Measurements from ENCODE around the gene MAGEB2. TPM values are rescaled to one million over a fixed set of nuclear protein-coding genes. Genes with fewer than 3 reads are reported as not detected.

Gene MAGEB2
- total RNA-seq, 1 experiment from 2014 or later, result not detected

DNA sequence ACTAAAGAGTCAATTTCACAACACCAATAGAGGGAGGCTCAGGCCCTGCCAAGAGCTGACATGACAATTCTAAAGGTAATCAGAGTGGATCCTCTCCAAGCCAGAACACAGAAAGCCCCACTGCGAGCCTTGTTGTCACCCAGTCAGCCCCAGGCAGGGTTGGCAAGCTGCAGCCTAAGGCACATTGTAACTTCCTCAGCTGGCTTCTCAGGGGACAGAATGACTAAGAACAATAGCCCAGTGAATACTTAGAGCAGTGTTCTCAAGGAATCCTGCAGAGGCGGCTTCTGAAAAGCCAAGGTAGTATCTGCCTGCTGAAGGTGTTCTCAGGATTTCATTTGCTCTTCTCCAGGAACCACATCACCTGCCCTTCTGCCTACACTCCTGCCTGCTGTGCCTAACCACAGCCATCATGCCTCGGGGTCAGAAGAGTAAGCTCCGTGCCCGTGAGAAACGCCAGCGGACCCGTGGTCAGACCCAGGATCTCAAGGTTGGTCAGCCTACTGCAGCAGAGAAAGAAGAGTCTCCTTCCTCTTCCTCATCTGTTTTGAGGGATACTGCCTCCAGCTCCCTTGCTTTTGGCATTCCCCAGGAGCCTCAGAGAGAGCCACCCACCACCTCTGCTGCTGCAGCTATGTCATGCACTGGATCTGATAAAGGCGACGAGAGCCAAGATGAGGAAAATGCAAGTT, 26.5 kb downstream of the MAGEB2 start, which contains the start of gene MAGEB4:
Gene MAGEB4 (plus strand): TSS at position 277 of the 692 bp plus-strand sequence. CDS start 136 bp downstream, at position 413.
- Histone ChIP-seq H3K27me3 (replicated peaks) (no peaks in the 10 kb centered on the region), H3K36me3 (no peaks in the 10 kb centered on the region), H3K9me3 (replicated peaks) (no peaks in the 10 kb centered on the region), H3K4me3 (no peak within 1 kb of the TSS), H3K4me1 (replicated peaks) (no peaks in the 10 kb centered on the region), H3K27ac (no peak within 1 kb of the TSS)
- DNase-seq (ENCODE audit: low read depth in 1 of 2, low spot score in 2 of 2), result no peak

GRCh38 chrX:30246769-30247489, 31.6 kb downstream of the MAGEB2 start, which contains the start of gene MAGEB1:
Gene MAGEB1 (plus strand): TSS chrX:30247146. CDS start chrX:30250494, 3,348 bp downstream.
- DNase-seq (ENCODE audit: low read depth in 1 of 2, low spot score in 2 of 2), result no peak
- Histone ChIP-seq H3K27me3 (replicated peaks) (no peaks in the 10 kb centered on the region), H3K36me3 (no peaks in the 10 kb centered on the region)

GRCh38 chrX:30248854-30249253, 33.5 kb downstream of the MAGEB2 start:
- Histone ChIP-seq H3K4me3 (no peak overlapping the region), H3K36me3 (no peaks in the 10 kb centered on the region), H3K9me3 (replicated peaks) (no peaks in the 10 kb centered on the region), H3K27me3 (replicated peaks) (no peaks in the 10 kb centered on the region), H3K27ac (no peak overlapping the region), H3K4me1 (replicated peaks) (no peaks in the 10 kb centered on the region)
- DNase-seq (ENCODE audit: low read depth in 1 of 2, low spot score in 2 of 2), result no peak

More at GRCh38 chrX:30246769-30247489, 31.6 kb downstream of the MAGEB2 start, which contains the start of gene MAGEB1:
- Histone ChIP-seq H3K27ac (no peak within 1 kb of the TSS), H3K4me1 (replicated peaks) (no peaks in the 10 kb centered on the region), H3K4me3 (no peak within 1 kb of the TSS), H3K9me3 (replicated peaks) (no peaks in the 10 kb centered on the region)

DNA sequence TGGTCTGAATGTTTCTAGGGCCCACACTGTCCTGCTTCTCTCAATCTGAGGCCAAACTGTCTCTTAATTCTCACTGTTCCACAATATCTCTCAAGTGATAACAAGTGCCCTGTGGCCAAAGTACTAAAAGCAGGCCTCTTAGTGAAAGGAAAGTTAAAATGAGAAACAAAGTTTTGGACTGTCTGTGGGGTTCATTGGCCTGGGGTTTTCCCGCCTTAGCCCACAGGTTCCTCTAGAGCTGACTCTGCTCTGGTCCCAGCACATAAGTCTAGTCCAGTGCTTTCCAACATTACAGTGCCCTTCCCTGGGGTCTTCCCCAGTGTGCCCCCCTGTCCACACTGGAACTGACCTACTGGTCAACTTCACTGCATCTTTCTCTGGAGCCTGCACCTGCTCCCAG, 37.9 kb downstream of the MAGEB2 start:
- no peak for DNase-seq (ENCODE audit: low read depth in 1 of 2, low spot score in 2 of 2)
- no peaks in the 10 kb centered on the region for H3K27me3 ChIP-seq (replicated peaks)
- no peaks in the 10 kb centered on the region for H3K36me3 ChIP-seq
- no peak overlapping the region for H3K4me3 ChIP-seq
- H3K9me3 ChIP-seq (replicated peaks), result no peaks in the 10 kb centered on the region
- H3K27ac ChIP-seq, result no peak overlapping the region
- no peaks in the 10 kb centered on the region for H3K4me1 ChIP-seq (replicated peaks)

DNA sequence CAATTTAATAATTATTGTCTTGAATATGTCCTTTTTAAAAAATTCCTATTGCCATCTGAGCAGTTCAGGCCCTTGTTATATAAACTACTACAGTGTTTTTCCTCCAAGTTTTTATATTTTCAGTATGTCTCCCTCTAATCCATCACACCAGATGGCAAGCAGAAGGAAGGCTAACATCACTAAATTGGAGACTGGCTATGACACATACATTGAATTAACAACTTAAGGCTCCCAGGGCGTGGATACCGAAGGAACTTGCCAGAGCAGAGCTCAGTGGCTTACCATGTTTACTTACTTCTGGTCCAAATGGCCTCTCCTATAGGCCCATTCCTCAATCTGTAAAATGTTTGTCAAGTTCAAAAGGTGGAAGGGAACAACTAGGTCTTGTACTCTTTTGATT, 44.6 kb downstream of the MAGEB2 start:
- Histone ChIP-seq H3K4me3 (no peak overlapping the region), H3K27ac (no peak overlapping the region), H3K9me3 (replicated peaks) (no peaks in the 10 kb centered on the region), H3K4me1 (replicated peaks) (no peaks in the 10 kb centered on the region), H3K36me3 (no peaks in the 10 kb centered on the region), H3K27me3 (replicated peaks) (no peaks in the 10 kb centered on the region)
- no peak for DNase-seq (ENCODE audit: low read depth in 1 of 2, low spot score in 2 of 2)

DNA sequence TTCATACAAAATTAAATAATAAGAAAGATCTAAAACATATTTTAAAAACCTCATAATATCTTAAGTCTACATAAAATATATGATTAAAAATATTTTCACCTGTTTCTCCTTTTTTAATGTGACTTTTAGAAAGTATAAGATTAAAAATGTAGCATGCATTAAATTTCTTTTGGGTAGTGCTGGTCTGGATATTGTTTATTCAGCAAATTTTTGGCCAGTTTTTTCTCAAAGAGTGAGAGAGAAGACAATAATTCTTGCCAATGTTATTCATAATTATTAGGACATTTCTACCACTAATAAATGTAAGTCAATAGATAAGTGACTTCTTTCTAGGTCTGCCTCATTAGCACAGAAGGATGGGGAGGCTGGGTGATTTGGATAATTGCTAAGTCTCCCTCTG, 45.6 kb downstream of the MAGEB2 start:
- H3K27me3 ChIP-seq (replicated peaks), result no peaks in the 10 kb centered on the region
- no peak for DNase-seq (ENCODE audit: low read depth in 1 of 2, low spot score in 2 of 2)
- no peak overlapping the region for H3K27ac ChIP-seq
- no peaks in the 10 kb centered on the region for H3K9me3 ChIP-seq (replicated peaks)
- no peak overlapping the region for H3K4me3 ChIP-seq
- H3K36me3 ChIP-seq, result no peaks in the 10 kb centered on the region
- no peaks in the 10 kb centered on the region for H3K4me1 ChIP-seq (replicated peaks)

DNA sequence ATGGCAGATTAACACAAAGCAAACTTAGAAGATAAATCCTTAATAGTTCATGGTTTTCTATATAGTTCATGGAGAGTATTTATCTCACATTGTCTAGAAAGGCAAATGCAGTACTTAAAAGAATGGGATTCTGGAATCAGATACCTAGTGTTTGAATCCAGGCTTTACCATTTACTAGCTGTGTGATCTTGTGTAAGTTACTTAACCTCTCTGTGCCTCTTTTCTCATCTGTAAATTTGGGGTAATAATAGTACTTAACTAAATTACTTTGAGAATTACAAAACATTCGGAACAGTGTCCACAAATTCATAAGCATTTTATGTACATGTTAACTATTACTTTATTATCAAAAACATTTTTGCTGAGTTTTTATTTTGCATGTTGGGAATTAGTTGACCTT, 47.4 kb downstream of the MAGEB2 start:
- H3K36me3 ChIP-seq, result no peaks in the 10 kb centered on the region
- no peaks in the 10 kb centered on the region for H3K27me3 ChIP-seq (replicated peaks)
- DNase-seq (ENCODE audit: low read depth in 1 of 2, low spot score in 2 of 2), result no peak

More for the DNA sequence above, 47.4 kb downstream of the MAGEB2 start:
- H3K4me3 ChIP-seq, result no peak overlapping the region
- no peaks in the 10 kb centered on the region for H3K9me3 ChIP-seq (replicated peaks)
- no peak overlapping the region for H3K27ac ChIP-seq
- no peaks in the 10 kb centered on the region for H3K4me1 ChIP-seq (replicated peaks)

Other genes with a start within 250 kb of the MAGEB2 start
- not detected in 2 replicates for gene MAGEB3, start 15.1 kb downstream of the MAGEB2 start, total RNA-seq (2014; rRNA removed; shearing (Covaris generic))
- not detected in 2 replicates for gene MAGEB4, start 26.4 kb downstream of the MAGEB2 start, total RNA-seq (2014; rRNA removed; shearing (Covaris generic))
- gene MAGEB1, start 31.6 kb downstream of the MAGEB2 start, total RNA-seq (2014; rRNA removed; shearing (Covaris generic)), result not detected in 2 replicates
- gene NR0B1, start 93.8 kb downstream of the MAGEB2 start, total RNA-seq (2014; rRNA removed; shearing (Covaris generic)), result 12.1 and 12.5 TPM in 2 replicates